Measurements from ENCODE around the gene NPC1L1.

Gene NPC1L1

DNA sequence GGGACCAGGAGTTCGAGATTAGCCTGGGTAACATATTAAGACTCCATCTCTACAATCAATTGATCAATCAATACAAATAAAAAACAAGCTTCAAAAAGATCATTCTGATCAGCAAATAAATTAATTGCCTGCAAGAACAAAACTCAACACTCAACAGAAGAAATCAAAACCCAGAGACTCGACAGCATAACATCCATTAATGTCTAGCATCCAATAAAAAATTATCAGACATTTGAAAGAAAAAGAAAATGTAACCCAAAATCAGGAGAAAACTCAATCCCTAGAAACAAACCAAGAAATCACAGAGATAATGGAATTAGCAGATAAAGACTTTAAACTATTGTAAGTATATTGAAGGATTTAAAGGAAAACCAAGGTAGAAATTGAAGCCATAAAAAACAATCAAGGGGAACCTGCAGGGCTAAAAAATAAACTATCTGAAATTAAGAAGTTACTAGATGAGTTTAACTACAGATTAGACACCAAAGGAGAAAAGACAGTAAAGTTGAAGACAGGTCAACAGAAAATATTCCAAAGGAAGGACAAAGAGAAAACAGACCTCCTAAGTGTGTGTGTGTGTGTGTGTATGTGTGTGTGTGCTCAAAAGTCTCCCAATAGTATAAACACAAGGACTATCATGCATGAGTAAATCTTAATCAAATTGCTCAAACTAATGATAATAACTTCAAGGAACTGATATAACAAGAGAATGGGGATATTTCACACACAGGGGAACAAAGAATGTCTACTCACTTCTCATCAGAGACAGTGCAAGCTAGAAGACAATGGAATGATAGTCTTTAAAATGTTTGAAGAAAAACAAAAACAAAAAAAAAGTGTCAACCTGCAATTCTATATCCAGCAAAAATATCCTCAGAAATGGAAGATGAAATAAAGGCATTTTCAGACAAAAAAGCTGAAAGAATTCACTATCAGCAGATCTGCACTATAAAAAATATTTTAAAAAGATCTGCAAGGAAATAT, 58.3 kb downstream of the NPC1L1 start:
- Histone ChIP-seq H3K9me3 (ENCODE audit: low read depth, low read length) (0 out of 2 replicates have a peak, but pooled peaks cover 4% of the 10 kb centered on the region), H3K36me3 (ENCODE audit: insufficient read depth, low read length) (peaks cover 77% of the 10 kb centered on the region), H3K4me3 (no peak overlapping the region), H3K9ac (ENCODE audit: insufficient read length) (no peak overlapping the region), H3K27ac (no peak overlapping the region)
- TF ChIP-seq FOXP2 (optimal IDR thresholded peaks at IDR 0.05; ENCODE audit: control extremely low read depth, extremely low read length, insufficient read depth) (no peak), EZH2 (IDR thresholded peaks at IDR 0.05) (no peak), POLR2AphosphoS5 (IDR thresholded peaks at IDR 0.05; ENCODE audit: borderline replicate concordance, low read depth, low read length) (no peak)
- DNase-seq (ENCODE audit: low read depth, low spot score) = no peak

- Histone ChIP-seq H3K4me3 (no peak overlapping the region), H3K9ac (ENCODE audit: insufficient read length) (no peak overlapping the region), H3K27ac (no peak overlapping the region), H3K36me3 (ENCODE audit: insufficient read depth, low read length) (peaks cover 70% of the 10 kb centered on the region), H3K9me3 (ENCODE audit: low read depth, low read length) (no peaks in the 10 kb centered on the region)
- DNase-seq (ENCODE audit: low read depth, low spot score) = no peak
- TF ChIP-seq EZH2 (IDR thresholded peaks at IDR 0.05) (no peak), POLR2AphosphoS5 (IDR thresholded peaks at IDR 0.05; ENCODE audit: borderline replicate concordance, low read depth, low read length) (no peak), FOXP2 (optimal IDR thresholded peaks at IDR 0.05; ENCODE audit: control extremely low read depth, extremely low read length, insufficient read depth) (no peak)
Measured at GRCh38 chr7:44477938-44478337, 63.2 kb downstream of the NPC1L1 start.

- no peak for DNase-seq (ENCODE audit: low read depth, low spot score)
- Histone ChIP-seq H3K4me3 (no peak overlapping the region), H3K27ac (no peak overlapping the region), H3K9ac (ENCODE audit: insufficient read length) (no peak overlapping the region), H3K9me3 (ENCODE audit: low read depth, low read length) (no peaks in the 10 kb centered on the region), H3K36me3 (ENCODE audit: insufficient read depth, low read length) (peaks cover 63% of the 10 kb centered on the region)
- no peak for TF ChIP-seq FOXP2 (optimal IDR thresholded peaks at IDR 0.05; ENCODE audit: control extremely low read depth, extremely low read length, insufficient read depth)
- TF ChIP-seq POLR2AphosphoS5 (IDR thresholded peaks at IDR 0.05; ENCODE audit: borderline replicate concordance, low read depth, low read length) = no peak
- TF ChIP-seq EZH2 (IDR thresholded peaks at IDR 0.05) = no peak
Measured at GRCh38 chr7:44477063-44477830, 63.9 kb downstream of the NPC1L1 start.

- H3K9me3 ChIP-seq (ENCODE audit: low read depth, low read length) = no peaks in the 10 kb centered on the region
- H3K9ac ChIP-seq (ENCODE audit: insufficient read length) = no peak overlapping the region
- no peak for DNase-seq (ENCODE audit: low read depth, low spot score)
- TF ChIP-seq FOXP2 (optimal IDR thresholded peaks at IDR 0.05; ENCODE audit: control extremely low read depth, extremely low read length, insufficient read depth) = no peak
- TF ChIP-seq POLR2AphosphoS5 (IDR thresholded peaks at IDR 0.05; ENCODE audit: borderline replicate concordance, low read depth, low read length) = no peak
- TF ChIP-seq EZH2 (IDR thresholded peaks at IDR 0.05) = no peak
- H3K4me3 ChIP-seq = no peak overlapping the region
- H3K27ac ChIP-seq = no peak overlapping the region
- peaks cover 60% of the 10 kb centered on the region for H3K36me3 ChIP-seq (ENCODE audit: insufficient read depth, low read length)
Measured at GRCh38 chr7:44476313-44476712, 64.8 kb downstream of the NPC1L1 start.

GRCh38 chr7:44473295-44473694, 67.8 kb downstream of the NPC1L1 start:
- DNase-seq (ENCODE audit: low read depth, low spot score) = no peak
- H3K27ac ChIP-seq = no peak overlapping the region

GRCh38 chr7:44472843-44473242, 68.3 kb downstream of the NPC1L1 start:
- no peaks in the 10 kb centered on the region for H3K9me3 ChIP-seq (ENCODE audit: low read depth, low read length)
- H3K36me3 ChIP-seq (ENCODE audit: insufficient read depth, low read length) = peaks cover 51% of the 10 kb centered on the region
- TF ChIP-seq FOXP2 (optimal IDR thresholded peaks at IDR 0.05; ENCODE audit: control extremely low read depth, extremely low read length, insufficient read depth) (no peak), EZH2 (IDR thresholded peaks at IDR 0.05) (no peak), POLR2AphosphoS5 (IDR thresholded peaks at IDR 0.05; ENCODE audit: borderline replicate concordance, low read depth, low read length) (no peak)
- no peak overlapping the region for H3K4me3 ChIP-seq
- H3K9ac ChIP-seq (ENCODE audit: insufficient read length) = no peak overlapping the region
- no peak overlapping the region for H3K27ac ChIP-seq
- DNase-seq (ENCODE audit: low read depth, low spot score) = no peak

More at GRCh38 chr7:44473295-44473694, 67.8 kb downstream of the NPC1L1 start:
- no peak overlapping the region for H3K9ac ChIP-seq (ENCODE audit: insufficient read length)
- peaks cover 48% of the 10 kb centered on the region for H3K36me3 ChIP-seq (ENCODE audit: insufficient read depth, low read length)
- no peak for TF ChIP-seq FOXP2 (optimal IDR thresholded peaks at IDR 0.05; ENCODE audit: control extremely low read depth, extremely low read length, insufficient read depth)
- no peak for TF ChIP-seq POLR2AphosphoS5 (IDR thresholded peaks at IDR 0.05; ENCODE audit: borderline replicate concordance, low read depth, low read length)
- TF ChIP-seq EZH2 (IDR thresholded peaks at IDR 0.05) = no peak
- H3K4me3 ChIP-seq = no peak overlapping the region
- no peaks in the 10 kb centered on the region for H3K9me3 ChIP-seq (ENCODE audit: low read depth, low read length)

DNA sequence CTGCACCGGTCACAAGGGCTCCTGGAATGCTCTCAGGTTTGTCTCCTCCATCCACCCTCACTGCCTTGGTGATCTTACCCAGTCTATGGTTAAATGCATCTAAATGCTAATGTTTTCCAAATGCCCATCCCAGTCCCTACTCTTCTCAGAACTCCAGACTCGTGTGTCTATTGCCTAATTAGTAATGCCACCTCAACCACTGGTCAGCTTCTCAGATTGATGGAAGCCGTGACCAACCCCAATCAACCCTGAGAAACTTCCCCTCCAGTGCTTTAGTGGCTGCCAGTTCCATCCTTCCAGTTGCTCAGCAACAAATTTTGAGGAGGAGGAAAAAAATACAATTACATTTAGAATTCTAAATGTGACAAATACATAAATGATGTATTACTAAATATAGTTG, 69.3 kb downstream of the NPC1L1 start:
- DNase-seq (ENCODE audit: low read depth, low spot score) = no peak
- Histone ChIP-seq H3K27ac (no peak overlapping the region), H3K9ac (ENCODE audit: insufficient read length) (no peak overlapping the region)

DNA sequence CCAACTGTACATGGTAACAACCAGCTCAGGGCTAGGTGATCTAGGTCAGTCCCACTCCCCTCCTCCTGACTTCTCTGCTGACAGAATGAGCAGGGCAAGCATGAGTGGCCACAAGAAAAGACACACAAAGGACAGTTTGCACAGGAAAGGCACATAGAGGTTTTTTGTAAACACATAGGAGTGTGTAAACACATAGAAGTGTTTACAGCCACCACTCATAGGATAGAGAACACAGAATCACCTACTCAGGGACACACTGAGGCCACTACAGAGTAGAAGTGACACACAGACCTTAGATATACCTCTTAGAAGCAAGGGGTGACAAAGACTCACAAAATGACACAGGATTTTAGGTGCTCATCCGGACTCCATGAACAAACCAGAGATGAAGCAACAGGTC, 69.7 kb downstream of the NPC1L1 start:
- Histone ChIP-seq H3K36me3 (ENCODE audit: insufficient read depth, low read length) (peaks cover 58% of the 10 kb centered on the region), H3K27ac (no peak overlapping the region), H3K9ac (ENCODE audit: insufficient read length) (no peak overlapping the region), H3K4me3 (no peak overlapping the region), H3K9me3 (ENCODE audit: low read depth, low read length) (no peaks in the 10 kb centered on the region)
- TF ChIP-seq FOXP2 (optimal IDR thresholded peaks at IDR 0.05; ENCODE audit: control extremely low read depth, extremely low read length, insufficient read depth) (no peak), POLR2AphosphoS5 (IDR thresholded peaks at IDR 0.05; ENCODE audit: borderline replicate concordance, low read depth, low read length) (no peak), EZH2 (IDR thresholded peaks at IDR 0.05) (no peak)
- DNase-seq (ENCODE audit: low read depth, low spot score) = no peak

More for the DNA sequence above, 69.3 kb downstream of the NPC1L1 start:
- TF ChIP-seq FOXP2 (optimal IDR thresholded peaks at IDR 0.05; ENCODE audit: control extremely low read depth, extremely low read length, insufficient read depth) = no peak
- no peak for TF ChIP-seq POLR2AphosphoS5 (IDR thresholded peaks at IDR 0.05; ENCODE audit: borderline replicate concordance, low read depth, low read length)
- no peak for TF ChIP-seq EZH2 (IDR thresholded peaks at IDR 0.05)
- no peak overlapping the region for H3K4me3 ChIP-seq
- H3K9me3 ChIP-seq (ENCODE audit: low read depth, low read length) = no peaks in the 10 kb centered on the region
- peaks cover 58% of the 10 kb centered on the region for H3K36me3 ChIP-seq (ENCODE audit: insufficient read depth, low read length)

Measured in SK-N-MC (cell line).